ENCODE data around the gene HOXD9.

HOXD9 gene

DNA sequence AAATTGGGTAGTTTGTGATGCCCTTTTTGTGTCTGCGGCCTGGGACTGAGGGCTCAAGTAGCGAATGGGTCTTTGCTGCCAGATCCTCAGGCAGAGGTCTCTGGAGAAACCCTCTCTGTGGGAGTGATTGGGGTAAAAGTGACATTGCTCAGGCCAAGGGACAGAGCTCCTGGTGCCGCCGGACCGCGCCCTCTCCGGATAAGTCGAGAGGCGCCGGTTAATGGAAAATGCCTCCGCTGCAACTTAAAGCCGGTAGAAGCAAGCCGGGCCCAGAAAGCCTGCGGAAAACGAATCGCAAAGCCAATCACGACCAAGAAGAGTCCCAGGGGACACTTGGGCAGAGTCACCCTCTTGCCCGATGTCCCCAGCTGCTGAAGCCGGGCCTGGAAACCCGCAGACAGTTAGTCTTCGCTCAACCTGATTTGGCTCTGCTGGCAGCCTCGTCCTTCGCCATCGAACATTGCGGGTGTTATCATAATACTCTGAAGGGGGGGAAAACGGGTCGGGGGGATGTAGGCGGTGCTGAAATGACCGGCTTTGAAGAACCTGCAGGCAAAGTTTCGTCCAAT is 23.3 kb upstream of the HOXD9 start:
- DNase-seq = no peak

DNA sequence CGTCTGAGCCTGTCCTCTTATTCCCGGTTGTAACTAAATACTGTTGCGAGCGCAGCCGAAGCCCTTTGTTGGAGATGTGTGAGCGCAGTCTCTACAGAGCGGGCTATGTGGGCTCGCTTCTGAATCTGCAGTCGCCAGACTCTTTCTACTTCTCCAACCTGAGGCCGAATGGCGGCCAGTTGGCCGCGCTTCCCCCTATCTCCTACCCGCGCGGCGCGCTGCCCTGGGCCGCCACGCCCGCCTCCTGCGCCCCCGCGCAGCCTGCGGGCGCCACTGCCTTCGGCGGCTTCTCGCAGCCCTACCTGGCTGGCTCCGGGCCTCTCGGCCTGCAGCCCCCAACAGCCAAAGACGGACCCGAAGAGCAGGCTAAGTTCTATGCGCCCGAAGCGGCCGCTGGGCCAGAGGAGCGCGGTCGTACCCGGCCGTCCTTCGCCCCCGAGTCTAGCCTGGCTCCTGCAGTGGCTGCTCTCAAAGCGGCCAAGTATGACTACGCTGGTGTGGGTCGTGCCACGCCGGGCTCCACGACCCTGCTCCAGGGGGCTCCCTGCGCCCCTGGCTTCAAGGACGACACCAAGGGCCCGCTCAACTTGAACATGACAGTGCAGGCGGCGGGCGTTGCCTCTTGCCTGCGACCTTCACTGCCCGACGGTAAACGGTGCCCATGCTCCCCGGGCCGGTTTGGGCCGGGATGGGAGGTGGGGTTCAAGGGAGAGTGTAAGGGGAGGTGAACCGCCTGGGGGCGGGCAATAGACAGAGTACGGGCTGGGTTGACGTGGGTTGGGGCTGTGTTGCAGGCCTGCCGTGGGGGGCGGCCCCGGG is 22.6 kb upstream of the HOXD9 start, which contains the start of gene HOXD12:
HOXD12 (plus strand) TSS at position 68 of the 819 bp plus-strand sequence; CDS start at position 75, 7 bp downstream.
- DNase-seq = no peak

DNA sequence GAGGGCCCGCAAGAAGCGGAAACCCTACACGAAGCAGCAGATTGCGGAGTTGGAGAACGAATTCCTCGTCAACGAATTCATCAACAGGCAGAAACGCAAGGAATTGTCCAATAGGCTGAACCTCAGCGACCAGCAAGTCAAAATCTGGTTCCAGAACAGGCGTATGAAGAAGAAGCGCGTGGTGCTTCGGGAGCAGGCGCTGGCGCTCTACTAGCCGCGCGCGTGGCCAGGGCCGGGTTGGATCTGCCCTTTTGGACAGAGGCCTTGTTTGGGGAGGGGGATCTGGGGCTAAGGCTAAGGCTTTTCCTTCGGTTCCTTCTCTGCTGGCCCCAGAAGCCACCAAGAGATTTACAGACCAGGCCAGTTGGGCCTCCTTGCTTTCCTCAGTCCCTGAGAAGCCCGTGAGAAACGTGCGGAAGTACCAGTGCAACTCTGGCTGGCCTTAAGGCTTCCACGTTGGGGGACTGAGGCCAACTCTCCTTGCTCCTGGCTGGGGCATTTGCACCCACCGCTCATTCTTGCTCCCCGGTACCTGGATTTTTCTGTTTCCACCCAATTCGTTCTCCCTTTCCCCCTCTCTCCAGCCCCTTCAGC is 21.9 kb upstream of the HOXD9 start:
- no peak for DNase-seq

DNA sequence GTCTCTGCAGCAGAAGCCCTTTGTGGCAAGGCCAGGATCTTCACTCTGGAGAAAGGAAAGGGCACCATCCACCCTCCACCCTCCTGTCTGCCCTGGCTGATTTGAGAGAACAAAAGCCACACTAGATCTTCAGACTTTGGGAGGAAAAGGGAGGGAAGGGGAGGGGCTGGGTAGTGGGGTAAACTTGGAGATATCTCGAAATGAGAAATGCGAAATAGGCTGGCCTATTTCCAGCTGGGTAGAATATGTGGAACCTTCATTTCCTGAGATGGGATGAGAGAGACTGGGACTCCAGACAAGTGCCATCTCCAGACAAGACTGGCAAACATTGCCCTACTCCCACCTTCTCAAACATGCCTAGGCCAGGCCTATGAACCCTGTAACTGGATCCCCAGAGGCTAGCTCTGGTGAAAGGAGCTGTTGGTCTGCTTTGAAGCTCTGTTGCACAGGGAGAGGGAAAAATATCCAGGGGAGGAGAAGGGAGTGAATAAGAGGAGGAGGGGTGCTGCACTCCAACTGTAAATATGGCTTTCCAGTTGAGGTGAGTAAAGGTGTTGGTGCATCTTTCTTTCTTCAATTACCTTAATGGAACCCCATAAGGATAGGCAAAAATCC is 21.2 kb upstream of the HOXD9 start:
- DNase-seq = no peak

DNA sequence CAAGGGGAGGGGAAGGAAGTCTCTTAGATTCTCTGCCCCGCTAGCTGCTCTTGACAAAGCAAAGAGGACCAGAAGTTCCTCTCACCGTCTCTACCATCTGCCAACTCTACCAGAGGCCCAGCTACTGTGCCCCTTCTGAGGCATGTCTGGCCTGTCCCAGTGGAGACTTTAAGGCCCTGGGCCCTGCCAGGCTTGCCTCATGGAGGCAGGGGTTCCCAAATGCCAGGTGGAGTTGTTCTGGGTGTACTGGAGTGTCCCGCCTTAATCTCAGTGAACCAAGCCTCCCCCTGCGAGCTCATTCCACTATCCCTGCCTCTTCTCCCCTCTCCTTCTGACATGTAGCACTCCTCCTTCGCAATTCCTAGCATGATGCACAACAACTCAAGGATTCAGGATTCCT is 20.7 kb upstream of the HOXD9 start:
- DNase-seq = no peak

DNA sequence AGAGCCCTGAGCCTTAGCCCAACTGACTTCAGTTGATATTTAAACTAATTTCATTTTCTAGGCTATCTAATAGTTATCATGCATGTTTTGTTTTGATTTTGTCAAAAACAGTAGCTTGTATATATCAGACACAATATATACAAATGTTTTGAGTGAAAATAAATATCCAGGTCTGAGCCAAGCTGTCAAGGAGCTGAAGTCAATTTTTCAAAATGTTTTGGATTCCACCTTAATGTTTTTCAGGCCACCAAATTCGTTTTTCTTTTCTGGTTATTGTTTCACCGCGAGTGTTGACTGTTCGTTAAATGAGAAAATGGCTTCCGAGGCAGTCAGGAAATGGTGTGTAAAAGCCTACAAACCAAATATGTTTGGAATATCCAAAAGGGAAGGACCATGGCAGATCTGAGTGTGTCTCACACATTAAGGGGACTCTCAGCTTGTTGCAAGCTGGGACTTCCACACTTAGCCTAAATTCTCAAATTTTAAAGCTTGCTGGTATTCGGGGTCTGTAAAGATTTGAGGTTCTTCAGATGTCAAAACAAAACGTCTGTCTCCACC is 20.1 kb upstream of the HOXD9 start:
- DNase-seq = no peak

DNA sequence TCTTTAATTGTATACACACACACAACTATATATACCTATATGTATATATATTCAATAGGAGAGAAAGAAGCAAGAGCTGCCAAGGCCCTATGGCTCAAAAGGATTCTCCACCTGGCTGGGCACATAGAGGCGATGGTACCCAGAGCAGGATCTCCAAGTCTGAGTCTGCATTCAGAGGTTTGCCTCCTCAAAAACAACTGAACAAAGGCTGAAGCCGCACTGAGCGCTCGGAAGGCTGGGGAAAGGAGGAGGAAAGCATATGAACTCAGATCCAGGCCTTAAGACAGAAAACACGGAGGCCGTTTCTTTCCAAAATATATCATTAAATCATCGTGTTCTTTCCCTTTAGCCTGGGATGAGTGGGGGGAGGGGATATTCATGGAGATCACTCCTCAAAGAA is 19.3 kb upstream of the HOXD9 start:
- no peak for DNase-seq

DNA sequence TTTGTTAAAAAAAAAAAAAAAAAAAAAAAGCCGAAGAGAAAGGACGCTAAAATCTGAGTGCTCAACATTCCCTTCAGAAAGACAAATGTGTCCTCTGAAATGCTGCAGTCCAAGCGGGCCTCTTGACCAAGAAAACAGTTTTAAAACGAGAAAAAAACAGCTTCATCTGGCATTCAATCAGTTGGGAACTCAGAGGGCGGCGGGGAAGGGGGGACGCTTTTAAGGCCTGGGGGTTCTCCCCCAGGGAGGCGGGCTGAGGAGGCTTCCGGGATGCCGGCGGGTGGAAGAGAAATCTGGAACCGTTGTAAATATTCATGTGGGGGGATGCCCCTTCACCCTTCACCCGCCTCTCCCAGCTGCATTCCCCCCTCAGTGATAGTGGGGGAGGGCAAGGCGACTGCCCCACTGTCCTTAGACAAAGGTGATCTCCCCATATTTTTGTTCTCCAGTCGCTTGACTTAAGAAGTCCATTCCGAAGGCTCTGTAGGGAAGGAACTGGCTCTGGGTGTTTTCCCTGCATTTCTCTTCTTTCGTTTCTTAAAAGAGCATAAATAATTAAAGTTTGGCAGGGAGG is 18.7 kb upstream of the HOXD9 start:
- DNase-seq = no peak

DNA sequence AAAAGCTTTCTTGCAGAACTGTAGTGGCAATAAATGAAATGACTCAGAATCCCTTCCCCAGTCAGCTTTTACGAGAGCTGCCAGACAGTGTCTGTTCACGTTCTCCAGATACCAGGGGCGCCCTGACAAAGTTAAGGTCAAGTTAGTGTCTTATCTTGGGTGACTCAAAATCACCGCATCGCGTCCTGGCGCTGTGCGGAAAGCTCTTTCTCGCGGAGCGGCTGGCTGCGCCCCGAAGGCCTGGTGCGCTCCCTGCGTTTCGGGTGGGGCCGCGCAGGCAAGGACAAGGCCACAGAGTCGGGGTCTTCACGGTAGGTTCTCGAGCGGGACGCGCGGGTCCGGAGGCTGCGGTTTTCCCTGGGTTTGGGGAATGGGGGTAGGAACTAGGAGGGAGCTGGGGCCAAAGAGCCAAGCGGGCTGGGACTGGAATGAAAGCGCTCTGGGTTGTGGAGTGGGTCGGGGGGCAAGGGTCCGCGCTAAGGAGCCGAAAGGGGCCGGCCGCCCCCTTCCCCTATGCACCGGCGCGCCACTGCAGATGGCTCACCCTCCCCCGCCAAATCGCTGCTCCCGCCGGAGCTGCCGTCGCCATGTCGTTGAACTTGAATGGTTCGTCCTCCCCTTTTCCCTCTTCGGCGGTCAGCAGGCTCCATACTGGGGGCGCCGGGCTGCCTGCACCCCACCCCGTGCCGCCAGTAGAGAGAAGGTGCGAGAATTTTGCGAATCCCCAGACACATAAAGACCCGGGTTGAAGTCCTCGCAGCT is 18.0 kb upstream of the HOXD9 start:
- peak; percentile 72 for DNase-seq

DNA sequence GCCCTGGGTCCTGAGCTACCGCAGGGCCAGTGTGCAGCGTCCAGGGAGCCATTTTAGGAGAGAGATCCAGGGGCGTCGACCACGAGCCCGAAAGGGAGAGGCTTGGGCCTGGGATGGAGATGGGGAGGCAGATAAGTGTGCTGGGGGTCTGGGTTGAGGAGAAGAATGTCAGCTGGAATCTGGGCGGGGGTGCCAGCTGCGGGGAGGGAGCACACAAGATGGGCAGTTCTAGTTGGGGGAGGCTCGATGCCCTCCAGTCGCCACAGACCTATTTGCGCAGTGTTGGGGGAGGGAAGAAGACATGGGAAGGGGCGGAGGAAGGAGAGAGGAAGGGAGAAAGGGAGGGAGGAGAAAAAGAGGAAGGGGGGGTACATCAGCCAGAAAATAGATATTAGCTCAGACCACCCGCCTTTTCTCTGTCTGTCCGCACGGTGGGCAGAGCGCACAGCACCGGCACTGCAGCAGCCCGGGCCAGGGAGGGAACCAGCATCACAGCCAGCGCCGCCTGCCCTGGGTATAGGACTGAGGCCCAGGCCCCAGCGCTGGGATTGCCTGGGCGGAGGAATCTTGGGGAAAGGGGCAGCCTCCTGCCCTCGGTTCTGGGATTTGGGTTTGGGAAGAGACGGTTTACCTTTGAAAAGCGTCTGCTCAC is 17.3 kb upstream of the HOXD9 start:
- no peak for DNase-seq

DNA sequence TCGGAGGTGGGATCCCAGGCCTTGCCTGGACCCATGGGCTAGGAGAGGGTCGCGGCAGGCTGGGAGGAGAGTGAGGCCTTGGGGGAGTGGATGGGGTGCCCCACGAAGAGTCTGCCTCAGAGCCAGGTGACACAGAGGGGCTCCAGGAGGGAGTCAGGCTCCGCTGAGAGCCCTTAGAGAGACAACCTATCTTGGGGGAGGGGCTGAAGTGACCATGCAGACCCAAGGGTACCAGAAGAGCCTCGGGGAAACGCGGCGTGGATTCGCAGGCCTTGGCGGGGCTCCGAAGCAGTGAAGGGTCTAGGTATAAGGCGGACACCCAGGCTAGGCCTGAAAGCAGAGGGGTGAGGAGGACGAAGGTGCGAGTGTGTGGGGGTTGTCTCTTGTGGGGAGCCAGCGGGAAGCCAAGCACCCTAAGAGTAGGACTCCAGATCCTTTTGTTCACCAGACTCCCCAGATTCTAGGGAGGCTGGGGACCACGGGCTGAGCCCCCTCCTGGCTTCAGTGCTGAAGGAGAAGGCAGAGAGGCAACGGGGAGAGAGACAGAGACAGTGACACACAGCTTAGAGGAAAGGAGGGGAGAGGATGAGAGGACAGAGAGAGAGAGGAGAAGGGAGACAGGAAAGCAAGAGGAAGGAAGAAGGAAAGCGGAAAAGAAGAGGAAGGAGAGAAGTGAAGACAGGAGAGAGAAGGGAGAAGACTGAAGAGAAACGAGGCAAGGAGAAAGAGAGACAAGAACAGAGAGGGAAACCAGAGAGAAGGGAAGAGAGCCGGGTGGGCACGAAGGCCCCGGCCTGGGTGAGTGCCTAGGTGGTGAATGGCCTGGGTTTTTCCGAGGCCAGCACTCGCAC is 16.6 kb upstream of the HOXD9 start:
- DNase-seq = no peak

DNA sequence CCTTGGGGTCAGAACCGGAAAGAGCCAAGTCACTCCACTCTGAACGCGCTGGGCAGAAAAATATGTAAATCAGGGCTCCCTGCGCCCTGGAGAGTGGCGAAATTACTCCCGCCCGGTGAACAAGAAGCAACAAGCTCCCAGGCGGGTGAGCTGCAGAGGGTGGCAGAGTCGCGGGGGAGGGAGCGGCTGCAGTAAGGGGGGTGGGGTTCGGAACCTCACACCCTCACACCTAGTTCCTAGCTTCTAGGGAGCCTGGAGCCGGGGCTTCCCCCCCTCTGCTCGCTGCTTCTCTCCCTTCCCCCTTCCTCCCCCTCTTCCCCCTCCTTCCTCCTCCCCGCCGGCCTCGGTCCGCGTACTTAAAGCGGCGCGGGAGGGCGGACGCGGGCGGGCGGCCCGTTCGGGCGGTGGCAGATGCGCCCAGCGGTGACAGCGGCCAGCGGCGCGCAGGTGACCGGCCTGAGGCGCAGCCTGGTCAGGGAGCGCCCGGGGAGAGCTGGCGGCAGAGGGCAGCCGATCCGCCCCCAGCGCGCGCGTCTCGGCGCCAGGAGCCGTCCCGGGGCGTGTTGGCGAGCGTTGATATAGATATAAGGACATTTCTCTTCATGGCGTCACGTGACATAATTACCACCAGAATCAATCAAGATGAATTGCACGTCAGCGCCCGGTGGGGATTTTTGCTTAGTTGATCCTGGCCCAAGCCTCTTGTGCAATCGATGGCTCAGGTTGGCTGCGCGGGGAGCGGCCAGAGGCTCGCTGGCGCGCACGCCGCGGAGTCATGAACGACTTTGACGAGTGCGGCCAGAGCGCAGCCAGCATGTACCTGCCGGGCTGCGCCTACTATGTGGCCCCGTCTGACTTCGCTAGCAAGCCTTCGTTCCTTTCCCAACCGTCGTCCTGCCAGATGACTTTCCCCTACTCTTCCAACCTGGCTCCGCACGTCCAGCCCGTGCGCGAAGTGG is 15.7 kb upstream of the HOXD9 start, which contains the start of gene HOXD11:
HOXD11 (plus strand) TSS at position 700 of the 959 bp plus-strand sequence; CDS start at position 776, 76 bp downstream.
- DNase-seq = peak; percentile 63

DNA sequence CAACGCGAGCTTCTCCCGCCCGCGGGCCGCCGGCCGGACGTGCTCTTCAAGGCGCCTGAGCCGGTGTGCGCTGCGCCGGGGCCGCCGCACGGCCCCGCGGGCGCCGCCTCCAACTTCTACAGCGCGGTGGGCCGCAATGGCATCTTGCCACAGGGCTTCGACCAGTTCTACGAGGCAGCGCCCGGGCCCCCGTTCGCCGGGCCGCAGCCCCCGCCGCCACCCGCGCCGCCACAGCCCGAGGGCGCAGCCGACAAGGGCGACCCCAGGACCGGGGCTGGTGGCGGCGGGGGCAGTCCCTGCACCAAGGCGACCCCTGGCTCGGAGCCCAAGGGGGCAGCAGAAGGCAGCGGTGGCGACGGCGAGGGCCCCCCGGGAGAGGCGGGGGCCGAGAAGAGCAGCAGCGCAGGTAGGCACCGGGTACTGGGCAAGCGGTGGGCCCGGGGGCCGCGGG is 14.8 kb upstream of the HOXD9 start:
- no peak for DNase-seq

DNA sequence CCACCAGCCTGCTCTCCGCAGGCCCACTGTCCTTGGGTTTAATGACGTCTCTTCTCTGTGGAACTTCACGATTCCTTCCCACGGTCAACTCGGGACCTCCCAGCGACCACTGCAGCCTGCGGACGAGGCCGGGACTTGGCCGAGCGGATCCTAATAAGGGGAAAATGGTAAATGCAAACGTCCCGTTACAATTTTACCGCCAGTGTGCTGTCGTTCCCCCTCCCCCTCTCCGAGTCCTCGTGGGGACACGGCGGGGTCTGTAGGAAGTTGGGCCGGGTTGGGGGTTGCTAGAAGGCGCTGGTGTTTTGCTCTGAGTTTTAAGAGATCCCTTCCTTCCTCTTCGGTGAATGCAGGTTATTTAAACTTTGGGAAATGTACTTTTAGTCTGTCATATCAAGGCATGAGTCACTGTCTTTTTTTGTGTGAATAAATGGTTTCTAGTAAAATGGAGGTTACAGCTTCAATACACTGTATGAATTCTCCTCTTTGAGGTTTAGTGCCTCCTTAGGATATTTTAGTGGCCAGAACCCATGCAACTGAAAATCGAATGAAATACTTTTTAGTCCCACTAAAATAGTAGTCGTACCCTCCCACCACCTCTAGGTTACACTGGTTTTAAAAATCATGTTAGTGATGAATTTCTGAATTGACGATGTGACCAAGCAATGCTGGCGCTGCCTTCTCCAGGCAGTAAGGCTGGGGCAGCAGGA is 13.2 kb upstream of the HOXD9 start:
- DNase-seq = no peak

DNA sequence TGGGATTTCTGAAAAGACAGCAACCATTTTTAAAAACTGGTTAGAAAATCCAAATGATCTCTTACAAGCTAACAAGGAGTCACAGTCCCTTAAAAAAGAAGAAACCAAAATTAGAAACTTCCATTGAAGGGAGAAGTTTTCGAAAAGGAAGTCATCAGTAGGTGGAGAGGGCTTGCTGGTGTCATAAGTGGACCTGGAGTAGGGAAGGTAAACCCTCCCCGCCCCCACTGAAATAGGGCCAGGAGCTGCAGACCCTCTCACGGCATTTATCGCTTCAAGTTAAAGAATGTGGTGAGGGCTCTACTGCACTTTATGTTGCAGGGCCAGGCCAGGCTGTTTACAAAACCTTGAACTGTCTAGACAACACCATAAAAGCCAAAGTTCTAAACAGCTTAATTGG is 12.6 kb upstream of the HOXD9 start:
- DNase-seq = no peak

DNA sequence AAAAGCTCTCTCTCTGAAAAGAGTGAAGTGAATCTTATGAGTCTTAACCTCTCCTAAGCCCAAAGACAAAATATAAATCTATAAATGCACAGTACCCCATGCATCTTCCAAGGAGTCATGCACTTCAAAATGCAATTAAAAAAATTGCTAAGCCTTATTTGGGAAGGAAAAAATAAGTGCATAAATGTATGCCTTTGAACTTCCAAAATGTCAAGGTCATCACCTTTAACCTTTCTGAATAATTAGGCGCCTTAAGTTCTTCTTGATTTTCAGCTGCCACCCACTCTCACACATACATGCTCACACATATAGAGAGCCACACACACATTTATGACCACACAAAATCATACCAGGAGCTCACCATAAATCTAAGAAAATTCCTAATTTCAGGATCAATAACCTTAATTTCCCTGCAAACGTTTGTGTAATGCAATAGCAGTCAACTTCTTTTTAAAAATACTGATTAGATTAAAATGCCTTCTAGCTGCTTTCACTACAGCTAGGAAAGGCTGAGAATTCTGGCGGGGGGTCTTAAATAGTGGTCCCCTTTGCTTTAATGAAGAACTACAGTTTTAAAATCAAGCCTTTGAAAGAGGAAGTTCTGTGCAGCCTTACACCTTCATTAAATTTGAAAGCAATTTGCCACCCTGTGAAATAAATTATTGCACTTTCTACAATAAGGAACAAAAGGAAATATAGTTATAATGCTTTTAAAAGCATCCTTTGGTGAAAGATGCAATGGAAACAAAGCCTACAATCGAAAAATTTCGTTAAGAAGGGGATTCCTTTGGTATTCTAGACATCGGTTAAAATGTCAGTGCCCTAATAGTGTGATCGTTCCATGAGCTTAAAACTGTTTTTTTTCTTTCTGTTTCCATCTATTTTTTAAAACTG is 11.9 kb upstream of the HOXD9 start:
- DNase-seq = no peak

DNA sequence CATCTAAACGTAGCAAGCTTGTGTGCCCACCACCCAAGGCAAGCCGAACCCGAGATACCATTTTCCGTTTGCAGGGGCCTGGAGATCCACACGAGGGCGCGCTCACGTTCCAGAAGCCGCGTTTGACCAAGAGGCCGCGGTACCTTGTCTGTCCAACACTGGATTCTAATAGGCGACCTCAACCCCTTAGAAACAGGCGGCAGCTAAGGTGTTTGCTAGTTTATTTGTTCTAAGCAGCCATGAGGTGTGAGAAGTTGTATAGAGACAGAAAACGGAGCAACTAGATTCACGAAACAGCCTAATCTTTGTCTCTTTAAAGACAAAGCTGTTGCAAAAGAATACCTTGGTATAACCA is 11.2 kb upstream of the HOXD9 start:
- peak; percentile 54 for DNase-seq

Measured in fibroblast of upper back skin (primary cell).